MV-4-11 (cell line): ENCODE results near the gene TIMELESS.
A peak's percentile ranks its signal among the peaks of the same experiment; 100 is the strongest.
"Not testable (repeated sequence)": the region's sequence is repeated elsewhere in the genome, so short reads cannot be mapped to it uniquely, and the experiment has no call there.

Experiments
- DNase-seq: peaks from one replicate; lab custom pipeline; 2025; lab: John Stamatoyannopoulos, UW

TIMELESS gene, protein sequence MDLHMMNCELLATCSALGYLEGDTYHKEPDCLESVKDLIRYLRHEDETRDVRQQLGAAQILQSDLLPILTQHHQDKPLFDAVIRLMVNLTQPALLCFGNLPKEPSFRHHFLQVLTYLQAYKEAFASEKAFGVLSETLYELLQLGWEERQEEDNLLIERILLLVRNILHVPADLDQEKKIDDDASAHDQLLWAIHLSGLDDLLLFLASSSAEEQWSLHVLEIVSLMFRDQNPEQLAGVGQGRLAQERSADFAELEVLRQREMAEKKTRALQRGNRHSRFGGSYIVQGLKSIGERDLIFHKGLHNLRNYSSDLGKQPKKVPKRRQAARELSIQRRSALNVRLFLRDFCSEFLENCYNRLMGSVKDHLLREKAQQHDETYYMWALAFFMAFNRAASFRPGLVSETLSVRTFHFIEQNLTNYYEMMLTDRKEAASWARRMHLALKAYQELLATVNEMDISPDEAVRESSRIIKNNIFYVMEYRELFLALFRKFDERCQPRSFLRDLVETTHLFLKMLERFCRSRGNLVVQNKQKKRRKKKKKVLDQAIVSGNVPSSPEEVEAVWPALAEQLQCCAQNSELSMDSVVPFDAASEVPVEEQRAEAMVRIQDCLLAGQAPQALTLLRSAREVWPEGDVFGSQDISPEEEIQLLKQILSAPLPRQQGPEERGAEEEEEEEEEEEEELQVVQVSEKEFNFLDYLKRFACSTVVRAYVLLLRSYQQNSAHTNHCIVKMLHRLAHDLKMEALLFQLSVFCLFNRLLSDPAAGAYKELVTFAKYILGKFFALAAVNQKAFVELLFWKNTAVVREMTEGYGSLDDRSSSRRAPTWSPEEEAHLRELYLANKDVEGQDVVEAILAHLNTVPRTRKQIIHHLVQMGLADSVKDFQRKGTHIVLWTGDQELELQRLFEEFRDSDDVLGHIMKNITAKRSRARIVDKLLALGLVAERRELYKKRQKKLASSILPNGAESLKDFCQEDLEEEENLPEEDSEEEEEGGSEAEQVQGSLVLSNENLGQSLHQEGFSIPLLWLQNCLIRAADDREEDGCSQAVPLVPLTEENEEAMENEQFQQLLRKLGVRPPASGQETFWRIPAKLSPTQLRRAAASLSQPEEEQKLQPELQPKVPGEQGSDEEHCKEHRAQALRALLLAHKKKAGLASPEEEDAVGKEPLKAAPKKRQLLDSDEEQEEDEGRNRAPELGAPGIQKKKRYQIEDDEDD

DNA sequence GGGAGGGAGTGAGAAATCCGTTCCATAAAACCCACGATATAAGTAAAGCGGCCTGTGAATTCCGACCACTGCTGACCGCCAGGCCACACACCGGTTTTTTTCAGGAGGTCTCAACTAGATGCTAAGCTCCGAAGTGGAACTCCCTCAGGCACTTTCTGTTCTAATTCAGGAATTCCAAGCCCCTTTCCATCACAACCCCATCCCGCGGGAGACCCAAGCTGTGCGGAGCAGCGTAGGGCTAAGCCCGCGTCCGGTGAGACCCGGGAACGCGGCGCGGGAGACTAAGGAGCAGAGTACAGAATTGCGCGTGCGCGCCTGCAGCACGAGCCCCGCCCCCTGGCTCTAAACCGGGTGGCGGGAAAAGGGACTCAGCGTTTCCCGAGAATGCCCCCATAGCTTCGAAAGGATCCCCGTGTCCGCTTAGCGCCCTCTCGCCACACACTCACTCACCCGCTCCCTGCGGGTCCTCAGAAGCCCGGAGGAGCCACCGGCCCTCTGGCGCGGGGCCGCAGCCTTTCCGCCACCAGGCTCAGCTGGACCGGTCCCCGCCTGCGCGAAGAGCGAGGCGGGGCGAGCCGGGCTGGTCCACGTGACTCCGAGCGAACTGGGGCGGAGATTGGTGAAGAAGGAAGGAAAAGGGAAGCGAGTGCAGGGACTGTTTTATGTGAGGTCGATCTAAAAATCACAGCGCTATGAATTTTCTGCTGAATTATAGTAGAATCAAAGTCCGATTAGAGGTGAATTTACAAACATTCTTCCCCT, at the start of gene TIMELESS:
Gene TIMELESS (minus strand): TSS at position 567 of the 762 bp plus-strand sequence. CDS start 15,256 bp downstream, outside the sequence.
- peak; percentile 89 for DNase-seq

DNA sequence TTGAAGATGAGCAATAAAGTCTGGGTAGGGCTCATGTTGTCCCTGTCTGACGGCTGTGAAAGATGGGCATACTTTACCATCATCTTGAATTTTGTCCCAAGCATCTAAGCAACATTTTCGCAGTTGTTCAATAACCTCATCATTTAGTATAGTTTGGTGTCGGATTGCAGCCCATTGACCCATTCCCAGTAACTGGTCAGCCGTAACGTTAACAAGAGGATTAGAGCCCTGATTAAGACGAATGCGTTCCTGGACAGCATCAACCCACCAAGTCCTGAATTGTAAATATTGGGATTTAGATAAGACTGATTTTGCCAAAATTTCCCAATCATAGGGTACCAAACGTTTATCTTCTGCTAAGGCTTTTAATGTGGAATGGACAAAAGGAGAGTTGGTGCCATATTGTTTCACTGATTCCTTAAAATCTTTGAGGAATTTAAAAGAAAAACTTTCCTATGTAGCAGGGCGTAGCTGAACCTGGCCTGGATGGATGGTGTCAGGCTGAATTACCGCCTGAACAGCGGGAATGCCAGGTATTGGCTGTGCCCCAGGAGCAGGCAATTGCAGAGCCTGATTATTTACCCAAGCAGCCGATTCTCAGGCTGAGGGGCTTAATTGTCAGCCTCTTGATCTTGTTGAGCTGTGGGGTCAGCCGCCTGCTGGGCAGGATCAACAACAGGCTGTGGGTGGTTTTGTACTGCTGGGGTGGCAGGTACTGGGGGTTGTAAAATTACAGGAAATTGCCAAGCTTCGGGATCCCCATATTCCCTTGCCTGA, 49.1 kb upstream of the TIMELESS start:
- not testable (repeated sequence) for DNase-seq

DNA sequence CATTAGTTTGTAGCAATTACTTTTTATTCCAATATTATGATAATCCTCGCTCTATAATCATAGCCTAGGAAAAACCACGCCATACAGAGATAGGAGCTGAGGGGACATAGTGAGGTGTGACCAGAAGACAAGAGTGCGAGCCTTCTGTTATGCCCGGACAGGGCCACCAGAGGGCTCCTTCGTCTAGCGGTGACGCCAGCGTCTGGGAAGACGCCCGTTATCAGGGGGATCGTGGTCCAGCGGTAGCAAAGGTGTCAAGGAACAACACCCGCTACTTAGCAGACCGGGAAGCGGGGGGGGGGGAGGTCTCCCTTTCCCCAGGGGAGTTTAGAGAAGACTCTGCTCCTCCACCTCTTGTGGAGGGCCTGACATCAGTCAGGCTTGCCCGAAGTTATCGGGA, 47.5 kb upstream of the TIMELESS start:
- not testable (repeated sequence) for DNase-seq

DNA sequence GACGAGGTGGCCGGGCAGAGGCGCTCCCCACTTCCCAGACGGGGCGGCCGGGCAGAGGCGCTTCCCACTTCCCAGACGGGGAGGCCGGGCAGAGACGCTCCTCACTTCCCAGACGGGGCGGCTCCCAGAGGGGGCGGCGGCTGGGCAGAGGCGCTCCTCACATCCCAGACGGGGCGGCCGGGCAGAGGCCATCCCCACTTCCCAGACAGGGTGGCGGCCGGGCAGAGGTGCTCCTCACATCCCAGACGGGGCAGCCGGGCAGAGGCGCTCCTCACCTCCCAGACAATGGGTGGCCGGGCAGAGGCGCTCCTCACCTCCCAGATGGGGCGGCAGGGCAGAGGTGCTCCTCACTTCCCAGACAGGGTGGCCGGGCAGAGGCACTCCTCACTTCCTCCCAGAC, 45.3 kb upstream of the TIMELESS start:
- DNase-seq = not testable (repeated sequence)

DNA sequence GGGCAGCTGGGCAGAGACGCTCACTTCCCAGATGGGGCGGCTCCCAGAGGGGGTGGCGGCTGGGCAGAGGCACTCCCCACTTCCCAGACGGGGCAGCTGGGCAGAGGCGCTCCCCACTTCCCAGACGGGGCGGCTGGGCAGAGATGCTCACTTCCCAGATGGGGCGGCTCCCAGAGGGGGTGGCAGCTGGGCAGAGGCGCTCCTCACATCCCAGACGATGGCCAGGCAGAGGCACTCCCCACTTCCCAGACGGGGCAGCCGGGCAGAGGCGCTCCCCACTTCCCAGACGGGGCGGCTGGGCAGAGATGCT, 44.8 kb upstream of the TIMELESS start:
- not testable (repeated sequence) for DNase-seq

DNA sequence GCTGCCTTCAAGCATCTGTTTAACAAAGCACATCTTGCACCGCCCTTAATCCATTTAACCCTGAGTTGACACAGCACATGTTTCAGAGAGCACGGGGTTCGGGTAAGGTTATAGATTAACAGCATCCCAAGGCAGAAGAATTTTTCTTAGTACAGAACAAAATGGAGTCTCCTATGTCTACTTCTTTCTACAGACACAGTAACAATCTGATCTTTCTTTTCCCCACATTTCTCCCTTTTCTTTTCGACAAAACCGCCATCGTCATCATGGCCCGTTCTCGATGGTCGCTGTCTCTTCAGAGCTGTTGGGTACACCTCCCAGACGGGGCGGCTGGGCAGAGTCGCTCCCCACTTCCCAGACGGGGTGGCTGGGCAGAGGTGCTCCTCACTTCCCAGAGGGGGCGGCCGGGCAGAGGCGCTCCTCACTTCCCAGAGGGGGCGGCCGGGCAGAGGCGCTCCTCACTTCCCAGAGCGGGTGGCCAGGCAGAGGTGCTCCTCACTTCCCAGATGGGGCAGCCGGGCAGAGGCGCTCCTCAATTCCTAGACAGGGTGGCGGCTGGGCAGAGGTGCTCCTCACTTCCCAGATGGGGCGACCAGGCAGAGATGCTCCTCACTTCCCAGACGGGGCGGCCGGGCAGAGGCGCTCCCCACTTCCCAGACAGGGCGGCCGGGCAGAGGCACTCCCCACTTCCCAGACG, 44.3 kb upstream of the TIMELESS start:
- DNase-seq = not testable (repeated sequence)

DNA sequence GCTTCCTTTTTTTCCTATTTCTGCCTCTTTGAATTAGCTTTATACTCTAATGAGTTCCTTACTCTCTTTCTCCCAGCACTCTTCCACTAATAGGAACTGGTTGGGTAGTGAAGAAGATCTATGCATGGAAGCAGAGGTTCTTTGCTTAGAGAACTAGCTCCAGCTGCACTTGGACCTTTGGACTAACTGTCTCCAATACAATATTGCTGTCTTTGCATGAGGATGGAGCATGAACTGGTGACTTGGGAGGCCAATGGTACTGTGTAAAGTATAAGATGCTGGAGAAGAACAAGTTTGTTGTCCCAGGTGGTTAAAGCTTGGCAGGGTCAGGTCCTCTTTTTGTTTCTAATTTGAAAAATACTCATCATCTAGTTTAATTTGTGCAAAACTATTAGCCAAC, 41.1 kb upstream of the TIMELESS start:
- no peak for DNase-seq

DNA sequence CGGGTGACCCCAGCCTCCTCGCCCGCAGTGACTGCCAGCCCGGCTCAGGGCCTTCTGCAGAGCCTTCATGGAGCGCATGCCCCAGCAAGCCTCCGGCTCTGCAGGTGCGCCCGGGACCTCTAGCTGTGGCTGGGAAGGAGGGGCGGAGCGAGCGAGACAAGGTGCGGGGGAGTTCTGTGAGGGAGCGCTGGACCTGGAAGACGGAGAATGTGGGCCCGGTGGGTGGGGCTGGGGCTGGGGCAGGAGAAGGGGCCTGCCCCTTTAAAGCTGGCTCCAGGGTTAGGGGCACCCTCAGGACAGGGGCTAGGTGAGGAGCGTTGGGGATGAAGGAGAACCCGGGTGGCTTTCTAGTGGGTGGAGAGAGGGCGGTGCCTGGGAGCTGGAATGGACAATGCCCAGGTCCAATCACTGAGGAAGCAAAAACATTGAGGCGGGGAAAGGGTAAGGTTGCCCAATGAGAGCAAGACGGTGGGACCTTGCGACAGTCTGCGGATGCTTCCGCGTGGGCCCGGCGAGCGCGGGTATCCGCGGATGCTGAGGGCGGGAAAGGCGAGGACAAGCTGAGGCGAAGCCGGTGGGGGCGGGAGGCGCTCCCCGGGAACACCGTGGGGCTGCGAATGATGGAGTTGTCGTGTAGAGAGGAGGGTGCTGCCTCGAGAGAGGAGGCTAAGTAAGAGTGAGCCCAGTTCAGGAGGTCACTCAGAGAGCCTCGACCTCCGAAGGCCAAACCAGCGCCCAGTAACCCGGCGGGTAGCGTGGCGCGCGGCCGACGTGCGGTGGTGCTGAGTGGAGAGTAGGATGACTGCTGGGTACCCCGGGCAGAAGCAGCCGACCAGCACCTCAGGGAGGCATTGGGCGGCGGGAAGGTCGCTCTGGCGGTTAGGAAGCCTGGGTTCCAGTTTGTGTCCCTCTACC, 39.1 kb upstream of the TIMELESS start, which contains the start of gene GLS2:
Gene GLS2 (minus strand): TSS at position 121 of the 915 bp plus-strand sequence. CDS start 43 bp downstream, at position 78.
- peak; percentile 49 for DNase-seq

DNA sequence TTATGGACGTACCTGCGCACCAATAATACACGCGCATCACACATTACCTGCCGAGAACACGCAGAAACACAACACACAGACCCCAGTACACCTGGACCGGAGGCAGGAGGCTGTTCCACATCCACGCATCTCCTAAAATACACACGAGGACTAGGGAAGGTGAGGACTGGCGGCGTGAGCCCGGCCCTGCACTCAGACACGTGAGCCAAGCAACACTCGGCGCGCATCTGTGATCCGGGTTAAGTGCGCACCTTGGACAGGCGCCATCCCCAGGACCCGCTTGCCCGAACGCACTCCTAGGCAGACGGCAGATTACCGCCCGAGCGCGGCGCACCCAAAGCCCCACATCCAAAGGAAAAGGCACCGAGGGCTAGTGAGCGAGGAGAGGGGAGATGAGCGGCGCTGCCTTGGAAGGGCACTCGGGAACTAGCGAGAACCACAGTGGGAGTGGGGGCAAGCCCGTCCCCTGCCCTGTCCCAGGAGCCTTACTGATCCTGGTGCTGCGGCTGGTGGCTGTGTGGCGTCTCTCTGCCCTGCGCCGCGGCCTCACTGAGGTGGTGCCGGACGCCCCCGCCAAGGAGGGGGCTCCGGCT, 38.3 kb upstream of the TIMELESS start:
- DNase-seq = no peak

DNA sequence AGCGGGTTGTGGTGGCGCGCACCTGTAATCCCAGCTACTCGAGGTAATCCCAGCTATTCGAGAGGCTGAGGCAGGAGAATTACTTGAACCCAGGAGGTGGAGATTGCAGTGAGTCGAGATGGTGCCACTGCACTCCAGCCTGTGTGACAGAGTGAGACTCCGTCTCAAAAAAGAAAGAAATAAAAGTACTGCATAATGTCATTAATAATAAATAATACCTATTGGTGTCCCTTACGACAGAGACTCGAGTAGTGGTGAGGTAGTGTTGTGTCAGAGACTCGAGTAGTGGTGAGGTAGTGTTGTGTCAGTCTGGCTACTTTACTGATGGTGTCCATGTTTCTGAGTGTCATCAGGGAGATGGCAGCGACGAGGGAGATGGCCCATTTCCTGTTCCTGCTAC, 37.5 kb upstream of the TIMELESS start:
- no peak for DNase-seq

DNA sequence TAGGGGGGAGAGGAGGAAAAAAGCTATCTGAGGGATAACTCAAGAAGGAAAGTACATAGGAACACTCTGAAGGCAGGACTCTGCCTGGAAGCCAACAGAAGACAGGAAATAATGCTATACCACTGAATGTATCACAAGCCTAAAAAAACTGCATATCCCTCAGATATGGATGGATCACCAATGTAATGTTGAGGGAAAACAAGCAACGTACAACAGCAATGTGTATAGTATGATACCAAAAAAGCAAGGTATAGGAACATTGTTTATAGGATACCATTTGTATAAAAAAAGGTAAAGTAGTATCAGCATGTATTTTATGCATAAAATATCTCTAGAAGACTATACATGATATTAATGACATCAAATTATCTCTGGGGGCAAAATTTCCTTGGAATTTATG, 35.3 kb upstream of the TIMELESS start:
- no peak for DNase-seq

DNA sequence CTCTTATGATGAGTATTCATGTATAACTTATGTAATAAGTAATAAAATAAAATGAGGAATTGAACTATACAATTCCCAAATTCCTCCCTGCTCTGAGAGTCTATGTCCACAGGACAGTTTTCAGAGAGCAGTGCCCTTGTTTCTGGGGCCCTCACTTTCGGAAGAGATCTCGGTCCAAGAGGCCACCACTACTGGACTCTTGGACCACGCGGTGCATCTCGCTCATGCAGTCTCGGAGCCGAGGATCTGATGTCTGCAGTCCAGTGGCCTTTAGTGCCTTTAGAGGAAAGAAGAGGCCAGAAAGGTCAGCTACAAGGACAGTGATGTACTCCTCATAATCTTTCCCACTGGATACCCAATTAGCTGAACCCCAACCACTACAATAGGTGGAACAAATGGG, 30.4 kb upstream of the TIMELESS start:
- no peak for DNase-seq

DNA sequence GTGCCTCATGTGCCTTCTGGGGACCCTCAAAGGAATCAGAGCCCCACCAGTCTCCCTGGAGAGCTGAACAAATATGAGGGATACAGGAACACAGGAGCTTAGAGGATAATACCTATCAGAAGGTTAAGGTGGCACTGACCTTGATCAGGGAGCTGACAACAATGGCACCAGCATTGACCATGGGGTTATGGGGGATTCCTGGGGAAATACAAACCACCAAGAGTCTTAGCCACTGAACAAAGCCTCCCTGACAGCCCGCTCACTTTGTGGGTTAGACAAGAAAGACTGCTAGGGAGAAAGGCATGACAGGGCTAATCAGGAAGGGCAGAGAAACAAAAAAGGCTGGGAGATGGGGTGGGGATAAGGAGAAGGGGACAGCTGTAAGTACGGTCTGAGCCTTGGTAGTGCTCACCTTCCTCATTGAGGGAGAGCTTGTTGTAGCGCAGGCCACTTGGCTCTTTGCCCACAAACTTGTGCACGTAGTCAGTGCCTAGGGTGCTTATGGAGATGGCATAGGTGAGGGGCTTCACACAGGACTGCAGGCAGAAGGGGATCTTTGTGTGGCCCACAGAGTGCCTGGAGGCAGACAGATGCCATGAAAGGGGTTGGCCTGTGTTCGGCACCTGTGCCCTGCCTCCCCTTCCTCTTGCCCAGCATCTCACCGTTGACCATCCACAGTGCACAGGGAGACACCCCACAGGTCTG, 28.4 kb upstream of the TIMELESS start:
- DNase-seq = no peak

DNA sequence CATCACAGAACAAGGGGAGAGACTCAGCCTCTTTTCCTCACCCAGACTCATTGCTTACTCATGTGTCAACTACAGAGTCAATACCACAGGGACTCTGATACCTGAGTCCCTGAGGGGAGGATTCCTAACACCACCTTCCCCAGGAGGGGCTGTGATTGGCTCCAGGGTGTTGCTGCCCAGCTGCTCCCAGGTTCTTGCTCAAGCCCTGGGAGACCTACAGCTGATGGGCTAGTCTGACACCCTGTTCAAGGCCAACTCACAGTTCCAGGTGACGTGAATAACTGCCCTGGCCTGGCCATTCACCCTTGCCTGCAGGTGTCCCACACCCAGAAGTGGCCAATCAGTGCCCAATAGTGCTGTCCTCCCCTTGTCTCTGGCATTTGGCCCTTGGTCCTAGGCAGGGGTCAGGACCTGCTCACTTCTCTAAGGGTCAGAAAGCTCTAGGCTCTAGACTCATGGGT, 27.8 kb upstream of the TIMELESS start:
- DNase-seq = no peak

DNA sequence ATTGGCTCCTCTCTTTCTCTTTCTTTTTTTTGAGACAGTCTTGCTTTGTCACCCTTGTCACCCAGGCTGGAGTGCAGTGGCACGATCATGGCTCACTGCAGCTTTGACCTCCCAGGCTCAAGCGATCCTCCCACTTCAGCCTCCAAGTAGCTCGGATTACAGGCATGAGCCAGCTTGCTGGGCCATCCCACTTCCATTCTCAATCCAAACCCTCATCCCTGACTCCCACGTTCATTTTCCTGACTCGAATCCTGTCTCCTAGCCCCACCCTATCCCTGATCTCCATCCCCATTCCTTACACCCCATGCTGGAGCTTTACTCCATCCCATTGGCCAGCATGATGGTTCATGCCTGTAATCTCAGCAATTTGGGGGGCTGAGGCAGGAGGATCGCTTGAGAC, 26.9 kb upstream of the TIMELESS start:
- DNase-seq = no peak

DNA sequence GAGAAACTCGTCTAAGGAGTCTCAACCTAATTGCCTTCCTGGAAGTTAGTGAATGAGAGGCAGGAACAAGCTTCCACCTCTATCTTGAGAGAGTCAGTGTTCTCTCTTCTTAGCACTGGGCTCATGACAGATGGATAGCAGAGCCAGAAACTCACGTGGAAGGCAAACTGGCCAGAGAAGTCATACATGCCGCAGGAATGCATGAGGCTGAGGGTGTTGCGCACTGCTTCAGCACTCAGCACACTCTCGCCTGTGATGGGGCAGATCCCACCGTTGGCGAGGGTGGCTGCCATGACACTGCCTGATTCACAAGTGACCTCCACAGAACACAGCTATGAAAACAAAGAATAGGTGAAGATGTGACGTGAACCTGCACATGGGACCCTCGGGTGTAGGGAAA, 25.2 kb upstream of the TIMELESS start:
- no peak for DNase-seq

DNA sequence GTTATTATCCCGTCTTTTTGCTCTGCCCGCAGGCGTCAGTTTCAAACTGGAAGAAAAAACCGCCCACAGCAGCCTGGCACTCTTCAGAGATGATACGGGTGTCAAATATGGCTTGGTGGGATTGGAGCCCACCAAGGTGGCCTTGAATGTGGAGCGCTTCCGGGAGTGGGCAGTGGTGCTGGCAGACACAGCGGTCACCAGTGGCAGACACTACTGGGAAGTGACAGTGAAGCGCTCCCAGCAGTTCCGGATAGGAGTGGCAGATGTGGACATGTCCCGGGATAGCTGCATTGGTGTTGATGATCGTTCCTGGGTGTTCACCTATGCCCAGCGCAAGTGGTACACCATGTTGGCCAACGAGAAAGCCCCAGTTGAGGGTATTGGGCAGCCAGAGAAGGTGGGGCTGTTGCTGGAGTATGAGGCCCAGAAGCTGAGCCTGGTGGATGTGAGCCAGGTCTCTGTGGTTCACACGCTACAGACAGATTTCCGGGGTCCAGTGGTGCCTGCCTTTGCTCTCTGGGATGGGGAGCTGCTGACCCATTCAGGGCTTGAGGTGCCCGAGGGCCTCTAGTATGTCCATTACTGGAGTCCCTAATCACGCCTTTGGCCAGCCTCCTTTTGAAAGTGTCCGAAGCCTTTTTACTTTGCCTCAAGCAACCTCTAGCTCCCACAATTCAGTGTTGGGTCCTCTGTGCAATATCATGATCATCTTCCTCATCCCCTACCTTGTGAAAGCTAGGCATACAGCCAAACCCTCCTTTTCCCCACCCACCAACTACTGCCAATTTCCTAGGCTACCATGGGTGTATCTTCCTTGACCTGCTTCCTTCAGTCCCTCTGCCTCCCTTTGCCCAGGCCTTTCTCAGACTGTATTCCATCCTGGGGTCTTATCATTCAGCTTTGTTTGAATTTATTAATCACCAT, 20.0 kb upstream of the TIMELESS start:
- DNase-seq = peak; percentile 34
